CD14-positive monocyte (primary cell): Measurements from ENCODE around the gene TACR1. TPM values are rescaled to one million over a fixed set of nuclear protein-coding genes. Genes with fewer than 3 reads are reported as not detected.

Experiments used
- DNase-seq, 3 donors: peaks; one replicate each; pipeline ENCODE4 v3.0.0-alpha.2; 2011 to 2022
- H2AFZ ChIP-seq: 2 replicates; pipeline ENCODE4 v1.6.0; 2012; ENCODE audit warnings: mild to moderate bottlenecking, low read depth, low read length, inconsistent platforms; ENCODE audit not compliant: insufficient read depth, poor library complexity, severe bottlenecking
- H3K27ac ChIP-seq, 2 donors: 1 replicate in 1 of 2; 2 replicates in 1 of 2; pipeline ENCODE4 v1.5.1; 2012 to 2013; ENCODE audit warnings: low read length in 2 of 2, control low read depth in 1 of 2, inconsistent platforms in 1 of 2, low read depth in 1 of 2, mild to moderate bottlenecking in 1 of 2
- H3K27me3 ChIP-seq, 2 donors: one replicate each; pipeline versions ENCODE4 v1.6.0 to v1.6.1; 2011 to 2013; ENCODE audit warnings: low read length in 2 of 2; ENCODE audit not compliant: control insufficient read depth in 2 of 2, insufficient read depth in 2 of 2
- H3K36me3 ChIP-seq, 2 donors: replicated peaks in 1 of 2; 1 replicate in 1 of 2; 2 replicates in 1 of 2; pipeline versions ENCODE4 v1.5.1 to v1.6.1; 2012 to 2013; ENCODE audit warnings: low read length in 2 of 2, control low read depth in 1 of 2, inconsistent platforms in 1 of 2, mild to moderate bottlenecking in 1 of 2; ENCODE audit not compliant: insufficient read depth in 2 of 2, control insufficient read depth in 1 of 2
- H3K4me1 ChIP-seq, 2 donors: 1 replicate in 1 of 2; 2 replicates in 1 of 2; pipeline versions ENCODE4 v1.5.1 to v1.6.1; 2012 to 2013; ENCODE audit warnings: low read length in 2 of 2, control low read depth in 1 of 2, inconsistent platforms in 1 of 2, mild to moderate bottlenecking in 1 of 2, moderate library complexity in 1 of 2; ENCODE audit not compliant: insufficient read depth in 2 of 2, control insufficient read depth in 1 of 2
- H3K4me2 ChIP-seq: replicated peaks from 2 replicates; pipeline ENCODE3; 2012; ENCODE audit warnings: low read length, moderate library complexity, mild to moderate bottlenecking; ENCODE audit not compliant: poor library complexity, severe bottlenecking; ENCODE audit errors: extremely low read depth
- H3K4me3 ChIP-seq, 3 experiments: fragments of 200-600 bp in 1 of 3; sonication (generic) in 1 of 3; replicated peaks in 1 of 3; 1 replicate in 2 of 3; 2 replicates in 1 of 3; pipeline ENCODE4 v1.5.1; 2011 to 2013; ENCODE audit warnings: low read length in 3 of 3, mild to moderate bottlenecking in 3 of 3, control low read depth in 2 of 3, low read depth in 2 of 3, inconsistent platforms in 1 of 3, moderate library complexity in 1 of 3
- H3K79me2 ChIP-seq: 2 replicates; pipeline ENCODE4 v1.6.0; 2012; ENCODE audit warnings: mild to moderate bottlenecking, control low read depth, inconsistent platforms, low read length, moderate library complexity; ENCODE audit not compliant: insufficient read depth
- H3K9ac ChIP-seq: 2 replicates; pipeline ENCODE4 v1.6.0; 2017; ENCODE audit warnings: low read length, mild to moderate bottlenecking; ENCODE audit not compliant: insufficient read depth, poor library complexity, severe bottlenecking
- H3K9me3 ChIP-seq, 2 donors: replicated peaks in 1 of 2; 1 replicate in 1 of 2; 2 replicates in 1 of 2; pipeline versions ENCODE4 v1.5.1 to v1.6.1; 2012 to 2013; ENCODE audit warnings: low read length in 2 of 2, control low read depth in 1 of 2; ENCODE audit not compliant: control insufficient read depth in 1 of 2, insufficient read depth in 1 of 2
- H4K20me1 ChIP-seq: 2 replicates; pipeline ENCODE4 v1.6.0; 2012; ENCODE audit warnings: mild to moderate bottlenecking, low read length, control low read depth, moderate library complexity; ENCODE audit not compliant: insufficient read depth
- H3K27ac Mint-ChIP-seq, 7 donors: one replicate each; pipeline ENCODE4 v1.8.0; 2020; ENCODE audit warnings: mild to moderate bottlenecking in 7 of 7, mixed read lengths in 7 of 7, moderate library complexity in 6 of 7, inconsistent platforms in 2 of 7
- H3K27me3 Mint-ChIP-seq, 3 donors: one replicate each; pipeline ENCODE4 v1.8.0; 2021 to 2022; ENCODE audit warnings: low read depth in 3 of 3, mild to moderate bottlenecking in 3 of 3, mixed read lengths in 3 of 3, moderate library complexity in 3 of 3, inconsistent platforms in 1 of 3
- H3K36me3 Mint-ChIP-seq, 2 donors: one replicate each; pipeline ENCODE4 v1.8.0; 2020; ENCODE audit warnings: mixed read lengths in 2 of 2, inconsistent platforms in 1 of 2, mild to moderate bottlenecking in 1 of 2
- H3K4me1 Mint-ChIP-seq: one replicate; pipeline ENCODE4 v1.8.0; 2020; ENCODE audit warnings: mild to moderate bottlenecking, mixed read lengths
- H3K4me3 Mint-ChIP-seq, 2 donors: one replicate each; pipeline ENCODE4 v1.8.0; 2020; ENCODE audit warnings: mild to moderate bottlenecking in 2 of 2, mixed read lengths in 2 of 2, moderate library complexity in 1 of 2
- H3K9me3 Mint-ChIP-seq, 7 donors: one replicate each; pipeline ENCODE4 v1.8.0; 2020 to 2022; ENCODE audit warnings: mixed read lengths in 7 of 7, mild to moderate bottlenecking in 6 of 7, moderate library complexity in 6 of 7, inconsistent platforms in 2 of 7
- intact Hi-C, 2 donors: fragments of 100-400 bp; cut with micrococcal nuclease; formaldehyde crosslinking; loops; one replicate each; pipeline versions ENCODE4 v1.15.0 to v1.15.1; 2023
- polyA plus RNA-seq, 3 donors: library from polyadenylated mRNA; depleted of rRNA in 1 of 3; unstranded in 2 of 3; stranded (reverse) in 1 of 3; fragments of 300-500 nt in 2 of 3; fragments of >200 nt in 1 of 3; fragmentation: Illumina TruSeq in 2 of 3; gene quantifications; 1 replicate in 2 of 3; 2 replicates in 1 of 3; pipeline ENCODE4 v1.2.3, GENCODE V29; 2012 to 2021
- TF ChIP-seq, protein P1 (sequence below): fragments of 200-600 bp; IDR thresholded peaks from one replicate; pipeline ENCODE4 v1.8.0; 2022; ENCODE audit warnings: antibody characterized with exemption, mild to moderate bottlenecking

TACR1 gene
- polyA plus RNA-seq, 3 donors: not detected

DNA sequence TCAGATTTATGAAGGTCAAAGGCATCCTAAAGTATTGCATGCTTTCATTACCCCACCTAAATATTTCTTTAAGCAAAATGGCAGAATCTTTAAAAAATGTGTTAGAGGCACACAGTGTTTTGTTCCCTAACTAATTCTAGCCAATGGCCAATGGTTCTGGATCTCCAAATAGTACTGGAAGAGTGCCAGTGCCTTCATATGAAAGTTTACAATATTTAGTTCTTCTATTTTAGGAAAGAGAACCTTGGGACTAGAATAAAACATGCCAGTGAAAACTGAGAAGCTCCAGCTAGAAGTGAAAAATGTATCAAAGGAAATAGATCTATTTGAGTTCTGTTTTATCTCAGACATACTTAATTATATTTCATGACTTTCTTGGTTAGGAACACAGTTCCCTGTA is 37.1 kb downstream of the TACR1 start:
- intact Hi-C loops: no loop called here
- DNase-seq: no peak
- H3K27me3 ChIP-seq: no peaks in the 10 kb centered on the region
- H3K4me1 ChIP-seq: no peaks in the 10 kb centered on the region
- no peaks in the 10 kb centered on the region for H4K20me1 ChIP-seq
- TF ChIP-seq, protein P1, sequence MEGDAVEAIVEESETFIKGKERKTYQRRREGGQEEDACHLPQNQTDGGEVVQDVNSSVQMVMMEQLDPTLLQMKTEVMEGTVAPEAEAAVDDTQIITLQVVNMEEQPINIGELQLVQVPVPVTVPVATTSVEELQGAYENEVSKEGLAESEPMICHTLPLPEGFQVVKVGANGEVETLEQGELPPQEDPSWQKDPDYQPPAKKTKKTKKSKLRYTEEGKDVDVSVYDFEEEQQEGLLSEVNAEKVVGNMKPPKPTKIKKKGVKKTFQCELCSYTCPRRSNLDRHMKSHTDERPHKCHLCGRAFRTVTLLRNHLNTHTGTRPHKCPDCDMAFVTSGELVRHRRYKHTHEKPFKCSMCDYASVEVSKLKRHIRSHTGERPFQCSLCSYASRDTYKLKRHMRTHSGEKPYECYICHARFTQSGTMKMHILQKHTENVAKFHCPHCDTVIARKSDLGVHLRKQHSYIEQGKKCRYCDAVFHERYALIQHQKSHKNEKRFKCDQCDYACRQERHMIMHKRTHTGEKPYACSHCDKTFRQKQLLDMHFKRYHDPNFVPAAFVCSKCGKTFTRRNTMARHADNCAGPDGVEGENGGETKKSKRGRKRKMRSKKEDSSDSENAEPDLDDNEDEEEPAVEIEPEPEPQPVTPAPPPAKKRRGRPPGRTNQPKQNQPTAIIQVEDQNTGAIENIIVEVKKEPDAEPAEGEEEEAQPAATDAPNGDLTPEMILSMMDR: no peak
- H3K4me1 Mint-ChIP-seq: peaks cover 8% of the 10 kb centered on the region
- no peak overlapping the region for H3K4me2 ChIP-seq
- H3K79me2 ChIP-seq: no peaks in the 10 kb centered on the region
- no peak overlapping the region for H3K4me3 Mint-ChIP-seq
- H3K36me3 Mint-ChIP-seq: no peaks in the 10 kb centered on the region
- peaks cover 3 to 10% (median 6%) of the 10 kb centered on the region in 7 donors for H3K9me3 Mint-ChIP-seq
- no peaks in the 10 kb centered on the region for H3K36me3 ChIP-seq
- no peaks in the 10 kb centered on the region for H3K9me3 ChIP-seq
- no peak overlapping the region for H3K27ac ChIP-seq
- no peak overlapping the region for H3K9ac ChIP-seq
- no peak overlapping the region for H3K27ac Mint-ChIP-seq
- no peak overlapping the region for H3K4me3 ChIP-seq
- no peak overlapping the region for H2AFZ ChIP-seq
- H3K27me3 Mint-ChIP-seq: peaks cover 2 to 8% (median 6%) of the 10 kb centered on the region in 3 donors

DNA sequence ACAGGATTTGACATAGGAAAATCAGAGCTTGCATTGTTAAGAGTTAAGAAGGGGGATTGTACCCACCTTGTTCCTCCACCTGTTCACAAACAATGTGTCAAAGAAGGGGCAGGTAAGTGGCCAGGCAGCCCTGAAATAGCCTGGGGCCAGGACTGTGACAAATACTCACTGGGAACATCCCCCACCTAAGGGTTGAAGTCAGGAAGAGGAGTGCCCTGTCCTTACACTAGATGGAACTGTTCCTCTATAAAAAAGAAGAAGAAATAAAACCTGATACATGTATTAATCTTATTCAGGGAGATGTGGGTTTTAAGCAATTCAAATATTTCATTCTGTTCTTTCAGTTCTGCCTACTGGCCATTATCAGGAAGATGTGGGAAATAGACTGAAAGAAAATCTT is 41.9 kb downstream of the TACR1 start:
- no peak overlapping the region for H3K27ac Mint-ChIP-seq
- intact Hi-C loops: no loop called here
- H2AFZ ChIP-seq: no peak overlapping the region
- H3K36me3 ChIP-seq: no peaks in the 10 kb centered on the region
- no peaks in the 10 kb centered on the region for H3K79me2 ChIP-seq
- TF ChIP-seq, protein P1: no peak
- DNase-seq: no peak
- no peak overlapping the region for H3K4me2 ChIP-seq
- H3K9me3 ChIP-seq: no peaks in the 10 kb centered on the region
- H3K27me3 ChIP-seq: no peaks in the 10 kb centered on the region
- no peaks in the 10 kb centered on the region for H3K4me1 ChIP-seq
- no peak overlapping the region for H3K4me3 ChIP-seq
- no peaks in the 10 kb centered on the region for H3K36me3 Mint-ChIP-seq
- H3K4me3 Mint-ChIP-seq: no peak overlapping the region
- H3K27me3 Mint-ChIP-seq: peaks cover 2 to 3% (median 2%) of the 10 kb centered on the region in 3 donors
- H3K9me3 Mint-ChIP-seq: peaks cover 0 to 3% (median 1%) of the 10 kb centered on the region in 7 donors
- H3K4me1 Mint-ChIP-seq: peaks cover 2% of the 10 kb centered on the region
- H3K27ac ChIP-seq: no peak overlapping the region
- no peaks in the 10 kb centered on the region for H4K20me1 ChIP-seq
- H3K9ac ChIP-seq: no peak overlapping the region
